ENCODE measurements around the gene ADARB2.

DNA sequence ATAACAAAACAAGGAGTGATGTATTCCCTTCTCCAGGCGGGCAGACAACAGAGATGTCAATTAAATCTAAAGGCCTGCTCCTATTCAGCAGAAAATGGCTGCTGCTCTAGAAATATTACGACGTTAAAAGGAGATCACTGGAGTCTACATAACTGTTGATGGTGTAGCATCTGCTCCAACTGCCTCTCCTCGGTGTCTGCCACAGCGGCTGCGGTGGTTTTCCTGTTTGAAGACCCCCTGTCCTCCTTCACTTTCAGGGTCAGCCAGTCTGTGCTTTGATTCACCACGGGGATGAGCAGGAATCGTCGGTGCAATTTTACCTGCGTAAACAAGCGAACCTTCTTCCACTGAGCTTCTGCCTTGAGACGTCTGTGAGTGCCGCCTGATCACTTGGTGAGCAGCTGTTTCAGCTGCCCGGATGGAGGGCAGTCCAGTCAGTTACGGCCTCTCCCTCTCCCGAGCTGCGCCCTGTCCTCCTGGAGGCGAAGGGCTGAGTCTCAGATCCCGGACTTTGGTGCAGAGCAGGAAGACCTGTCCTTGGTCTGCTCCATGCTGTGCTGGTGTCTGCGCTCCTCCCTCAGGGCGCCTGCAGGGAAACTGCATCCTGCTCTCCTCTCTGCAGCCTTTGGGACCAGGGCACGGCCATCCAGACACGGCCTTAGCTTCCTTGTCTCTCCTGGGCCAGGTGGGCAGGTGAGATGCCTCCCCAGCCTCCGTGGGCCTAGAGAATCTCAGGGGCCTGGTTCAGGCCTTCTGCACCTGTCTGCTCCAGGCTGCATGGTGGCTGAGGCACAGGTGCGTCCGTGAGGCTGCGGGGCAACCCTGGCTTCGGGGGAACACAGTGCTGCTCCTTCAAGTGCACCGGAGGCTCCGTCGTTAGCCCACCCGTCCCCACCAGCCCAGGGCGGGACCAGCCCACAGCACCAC lies 326.6 kb downstream of the ADARB2 start:
- no peak for TF ChIP-seq EZH2 (IDR thresholded peaks at IDR 0.05; ENCODE audit: insufficient read depth, poor library complexity, severe bottlenecking)
- no peak for TF ChIP-seq EZH2phosphoT487 (IDR thresholded peaks at IDR 0.05; ENCODE audit: insufficient read depth, low read depth)
